Measurements from ENCODE around the gene PLCG2.

DNA sequence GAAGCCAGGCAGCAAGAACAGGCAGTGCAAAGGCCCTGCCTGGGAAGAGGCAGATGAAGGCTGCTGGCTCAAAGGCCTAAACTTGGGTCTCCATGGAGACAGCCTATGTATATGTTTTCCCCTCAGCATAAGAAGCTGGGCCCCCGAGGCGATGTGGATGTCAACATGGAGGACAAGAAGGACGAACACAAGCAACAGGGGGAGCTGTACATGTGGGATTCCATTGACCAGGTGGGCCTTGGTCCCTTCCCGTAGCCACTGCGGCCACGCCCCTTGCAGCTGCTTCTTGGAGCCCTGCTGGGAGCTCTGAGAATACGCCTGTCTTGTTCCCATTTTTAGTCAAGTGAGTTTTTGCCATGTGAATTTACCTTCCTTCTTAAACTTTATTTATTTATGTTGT, 126.2 kb downstream of the PLCG2 start:
- TF ChIP-seq EZH2 (IDR thresholded peaks at IDR 0.05; ENCODE audit: borderline replicate concordance, insufficient read depth, low read length, poor library complexity, severe bottlenecking) (no peak), TAF1 (IDR thresholded peaks at IDR 0.05; ENCODE audit: low read depth) (no peak), MXI1 (conservative IDR thresholded peaks at IDR 0.05; ENCODE audit: poor library complexity, severe bottlenecking) (no peak), POLR2AphosphoS5 (IDR thresholded peaks at IDR 0.05) (no peak)
- TF ChIP-seq, protein P1, sequence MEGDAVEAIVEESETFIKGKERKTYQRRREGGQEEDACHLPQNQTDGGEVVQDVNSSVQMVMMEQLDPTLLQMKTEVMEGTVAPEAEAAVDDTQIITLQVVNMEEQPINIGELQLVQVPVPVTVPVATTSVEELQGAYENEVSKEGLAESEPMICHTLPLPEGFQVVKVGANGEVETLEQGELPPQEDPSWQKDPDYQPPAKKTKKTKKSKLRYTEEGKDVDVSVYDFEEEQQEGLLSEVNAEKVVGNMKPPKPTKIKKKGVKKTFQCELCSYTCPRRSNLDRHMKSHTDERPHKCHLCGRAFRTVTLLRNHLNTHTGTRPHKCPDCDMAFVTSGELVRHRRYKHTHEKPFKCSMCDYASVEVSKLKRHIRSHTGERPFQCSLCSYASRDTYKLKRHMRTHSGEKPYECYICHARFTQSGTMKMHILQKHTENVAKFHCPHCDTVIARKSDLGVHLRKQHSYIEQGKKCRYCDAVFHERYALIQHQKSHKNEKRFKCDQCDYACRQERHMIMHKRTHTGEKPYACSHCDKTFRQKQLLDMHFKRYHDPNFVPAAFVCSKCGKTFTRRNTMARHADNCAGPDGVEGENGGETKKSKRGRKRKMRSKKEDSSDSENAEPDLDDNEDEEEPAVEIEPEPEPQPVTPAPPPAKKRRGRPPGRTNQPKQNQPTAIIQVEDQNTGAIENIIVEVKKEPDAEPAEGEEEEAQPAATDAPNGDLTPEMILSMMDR (IDR thresholded peaks at IDR 0.05; ENCODE audit: poor library complexity, severe bottlenecking): no peak
